Esophagus muscularis mucosa (tissue), 4 donors: ENCODE results near the gene OSBPL10. TPM values are rescaled to one million over a fixed set of nuclear protein-coding genes. Genes with fewer than 3 reads are reported as not detected.

Source experiments
- DNase-seq: peaks from one replicate; pipeline ENCODE4 v3.0.0-alpha.2; 2017; ENCODE audit errors: extremely low spot score
- H3K27ac ChIP-seq, 4 donors: fragments of 200-600 bp; sonication (generic); replicated peaks in 1 of 4; 1 replicate in 3 of 4; 2 replicates in 1 of 4; pipeline ENCODE4 v1.5.1; 2016 to 2019; ENCODE audit warnings: mild to moderate bottlenecking in 1 of 4
- H3K27me3 ChIP-seq, 4 donors: fragments of 200-600 bp; sonication (generic); one replicate each; pipeline versions ENCODE4 v1.5.1 to v1.6.0; 2016 to 2019
- H3K36me3 ChIP-seq, 4 donors: fragments of 200-600 bp; sonication (generic); one replicate each; pipeline ENCODE4 v1.5.1; 2016 to 2019
- H3K4me1 ChIP-seq, 4 donors: fragments of 200-600 bp; sonication (generic); one replicate each; pipeline ENCODE4 v1.5.1; 2016 to 2019
- H3K4me3 ChIP-seq, 4 donors: fragments of 200-600 bp; sonication (generic); 1 replicate in 2 of 4; 2 replicates in 2 of 4; pipeline ENCODE4 v1.5.1; 2016 to 2019; ENCODE audit warnings: mild to moderate bottlenecking in 4 of 4, moderate library complexity in 1 of 4
- H3K9me3 ChIP-seq, 4 donors: fragments of 200-600 bp; sonication (generic); 1 replicate in 3 of 4; 2 replicates in 1 of 4; pipeline ENCODE4 v1.5.1; 2016 to 2019
- CTCF ChIP-seq, 3 experiments: fragments of 200-600 bp in 2 of 3; fragments of 450-650 bp in 1 of 3; sonication (generic) in 2 of 3; IDR thresholded peaks; one replicate each; pipeline ENCODE4 v1.5.1; 2017 to 2019; ENCODE audit warnings: antibody characterized with exemption in 3 of 3, mild to moderate bottlenecking in 2 of 3, moderate library complexity in 1 of 3
- EP300 ChIP-seq: sonication (generic); formaldehyde crosslinking; IDR thresholded peaks from one replicate; pipeline ENCODE4 v1.6.1; 2017; ENCODE audit warnings: antibody characterized with exemption
- POLR2A ChIP-seq: fragments of 450-650 bp; IDR thresholded peaks from one replicate; pipeline ENCODE4 v1.6.1; 2017; ENCODE audit warnings: antibody characterized with exemption, moderate library complexity, mild to moderate bottlenecking, low read depth
- POLR2AphosphoS5 ChIP-seq, 2 donors: sonication (generic); formaldehyde crosslinking; IDR thresholded peaks; one replicate each; pipeline ENCODE4 v1.6.1; 2017; ENCODE audit warnings: antibody characterized with exemption in 2 of 2
- WGBS: methylation state at CpG from one replicate; pipeline ENCODE4 v1.1.5; 2018; 5-methylcytosine and 5-hydroxymethylcytosine counted together
- intact Hi-C: fragments of 100-400 bp; cut with DNase I; formaldehyde crosslinking; loops from one replicate; pipeline ENCODE4 v1.15.1; 2023
- total RNA-seq, 4 donors: library from RNA; depleted of rRNA; stranded (reverse); fragments of >200 nt; gene quantifications; one replicate each; pipeline versions ENCODE4 v1.1.0 to v1.2.1, GENCODE V29; 2016

OSBPL10 gene
- total RNA-seq, 4 donors from 2014 or later: 6.3 to 12.2 (median 7.6) TPM

- H3K4me3 ChIP-seq: no peak overlapping the region
- DNase-seq: no peak
- no peak overlapping the region for H3K27ac ChIP-seq
- intact Hi-C loops: no loop called here
- no peaks in the 10 kb centered on the region for H3K9me3 ChIP-seq
- peaks cover 0 to 7% (median 0%) of the 10 kb centered on the region in 4 donors for H3K4me1 ChIP-seq
- TF ChIP-seq EP300: no peak
- no peak for TF ChIP-seq CTCF (IDR thresholded peaks at IDR 0.05)
- TF ChIP-seq POLR2AphosphoS5 (IDR thresholded peaks at IDR 0.05): no peak
- no peak for TF ChIP-seq POLR2A
- no peaks in the 10 kb centered on the region for H3K36me3 ChIP-seq
- 80% methylated on average over 4 of the region's 4 CpGs for WGBS
- H3K27me3 ChIP-seq: no peaks in the 10 kb centered on the region
These were observed 98.6 kb downstream of the OSBPL10 start for GRCh38 chr3:31882431-31882830.

GRCh38 chr3:31880482-31881078 lies 100.5 kb downstream of the OSBPL10 start:
- intact Hi-C loops: no loop called here
- no peak for DNase-seq
- no peak overlapping the region for H3K4me3 ChIP-seq
- 79% methylated on average over 4 of the region's 4 CpGs for WGBS
- TF ChIP-seq POLR2A: no peak
- no peak for TF ChIP-seq POLR2AphosphoS5 (IDR thresholded peaks at IDR 0.05)
- no peak for TF ChIP-seq CTCF (IDR thresholded peaks at IDR 0.05)
- TF ChIP-seq EP300: no peak
- no peak overlapping the region for H3K27ac ChIP-seq
- H3K4me1 ChIP-seq: peaks cover 0 to 14% (median 10%) of the 10 kb centered on the region in 4 donors
- no peaks in the 10 kb centered on the region for H3K36me3 ChIP-seq
- H3K27me3 ChIP-seq: no peaks in the 10 kb centered on the region
- no peaks in the 10 kb centered on the region for H3K9me3 ChIP-seq

- Histone ChIP-seq H3K27ac (no peak overlapping the region), H3K27me3 (no peaks in the 10 kb centered on the region), H3K36me3 (no peaks in the 10 kb centered on the region), H3K4me3 (no peak overlapping the region), H3K9me3 (no peaks in the 10 kb centered on the region), H3K4me1 (peaks cover 0 to 14% (median 10%) of the 10 kb centered on the region in 4 donors)
- no peak for DNase-seq
- TF ChIP-seq POLR2A: no peak
- no peak for TF ChIP-seq EP300
- TF ChIP-seq POLR2AphosphoS5 (IDR thresholded peaks at IDR 0.05): no peak
- TF ChIP-seq CTCF (IDR thresholded peaks at IDR 0.05): no peak
- intact Hi-C loops: no loop called here
- 82% methylated on average over 2 of the region's 4 CpGs for WGBS
These were observed 101.0 kb downstream of the OSBPL10 start for GRCh38 chr3:31880020-31880419.

GRCh38 chr3:31879365-31879764 lies 101.7 kb downstream of the OSBPL10 start:
- Histone ChIP-seq H3K9me3 (no peaks in the 10 kb centered on the region), H3K36me3 (no peaks in the 10 kb centered on the region), H3K27ac (no peak overlapping the region), H3K27me3 (no peaks in the 10 kb centered on the region), H3K4me1 (peaks cover 0 to 14% (median 10%) of the 10 kb centered on the region in 4 donors), H3K4me3 (no peak overlapping the region)
- TF ChIP-seq POLR2AphosphoS5 (IDR thresholded peaks at IDR 0.05): no peak
- no peak for TF ChIP-seq EP300
- no peak for TF ChIP-seq POLR2A
- intact Hi-C loops: no loop called here
- WGBS: 98% methylated on average over 6 of the region's 6 CpGs
- no peak for DNase-seq

- H3K27ac ChIP-seq: no peak overlapping the region
These were observed 102.7 kb downstream of the OSBPL10 start for GRCh38 chr3:31878231-31878838.

More at GRCh38 chr3:31878231-31878838, 102.7 kb downstream of the OSBPL10 start:
- 61% methylated on average over 7 of the region's 7 CpGs for WGBS
- Histone ChIP-seq H3K27me3 (no peaks in the 10 kb centered on the region), H3K9me3 (no peaks in the 10 kb centered on the region), H3K4me1 (peaks cover 0 to 14% (median 10%) of the 10 kb centered on the region in 4 donors), H3K4me3 (no peak overlapping the region), H3K36me3 (no peaks in the 10 kb centered on the region)
- no peak for DNase-seq
- TF ChIP-seq POLR2AphosphoS5 (IDR thresholded peaks at IDR 0.05) (no peak), CTCF (IDR thresholded peaks at IDR 0.05) (no peak), POLR2A (no peak), EP300 (no peak)
- intact Hi-C loops: no loop called here
